Nephron progenitor cell (in vitro differentiated cells): ENCODE data around the gene ALKAL2.

ENCODE experiments used
- DNase-seq: peaks from one replicate; pipeline ENCODE4 v3.0.0; 2021
- H3K27ac Mint-ChIP-seq: 2 replicates; pipeline ENCODE4 v1.8.0; 2021; ENCODE audit warnings: mild to moderate bottlenecking, moderate library complexity, mixed read lengths
- H3K27me3 Mint-ChIP-seq: 2 replicates; pipeline ENCODE4 v1.8.0; 2021; ENCODE audit warnings: mild to moderate bottlenecking, low read depth, mixed read lengths; ENCODE audit not compliant: poor library complexity
- H3K36me3 Mint-ChIP-seq: 2 replicates; pipeline ENCODE4 v1.8.0; 2021; ENCODE audit warnings: low read depth, mixed read lengths
- H3K4me1 Mint-ChIP-seq: 2 replicates; pipeline ENCODE4 v1.8.0; 2021; ENCODE audit warnings: mixed read lengths
- H3K4me3 Mint-ChIP-seq: 2 replicates; pipeline ENCODE4 v1.8.0; 2021; ENCODE audit warnings: mild to moderate bottlenecking, moderate library complexity, mixed read lengths
- H3K9me3 Mint-ChIP-seq: 2 replicates; pipeline ENCODE4 v1.8.0; 2021; ENCODE audit warnings: mild to moderate bottlenecking, moderate library complexity, mixed read lengths
- CTCF ChIP-seq: fragments of 200-600 bp; sonication (generic); IDR thresholded peaks from 2 replicates; pipeline ENCODE4 v1.5.0; 2021; ENCODE audit warnings: antibody characterized with exemption

Gene ALKAL2

GRCh38 chr2:283996-284794 lies 3.7 kb downstream of the ALKAL2 start:
- peaks cover 45% of the 10 kb centered on the region for H3K27me3 Mint-ChIP-seq
- H3K27ac Mint-ChIP-seq = no peak overlapping the region
- H3K9me3 Mint-ChIP-seq = no peaks in the 10 kb centered on the region
- no peak for TF ChIP-seq CTCF
- peaks cover 18% of the 10 kb centered on the region for H3K36me3 Mint-ChIP-seq
- DNase-seq = no peak
- H3K4me1 Mint-ChIP-seq = peaks cover 11% of the 10 kb centered on the region
- no peak overlapping the region for H3K4me3 Mint-ChIP-seq

GRCh38 chr2:282371-283263 lies 5.3 kb downstream of the ALKAL2 start:
- H3K36me3 Mint-ChIP-seq = peaks cover 29% of the 10 kb centered on the region

GRCh38 chr2:281381-281780 lies 6.5 kb downstream of the ALKAL2 start:
- H3K27me3 Mint-ChIP-seq = peaks cover 27% of the 10 kb centered on the region
- peaks cover 40% of the 10 kb centered on the region for H3K36me3 Mint-ChIP-seq
- H3K27ac Mint-ChIP-seq = no peak overlapping the region
- no peak overlapping the region for H3K4me3 Mint-ChIP-seq
- no peak for TF ChIP-seq CTCF
- peaks cover 7% of the 10 kb centered on the region for H3K4me1 Mint-ChIP-seq
- H3K9me3 Mint-ChIP-seq = no peaks in the 10 kb centered on the region
- no peak for DNase-seq

More at GRCh38 chr2:282371-283263, 5.3 kb downstream of the ALKAL2 start:
- Mint-ChIP-seq H3K4me1 (peaks cover 11% of the 10 kb centered on the region), H3K4me3 (no peak overlapping the region), H3K27me3 (peaks cover 37% of the 10 kb centered on the region), H3K9me3 (no peaks in the 10 kb centered on the region), H3K27ac (no peak overlapping the region)
- no peak for DNase-seq
- TF ChIP-seq CTCF = no peak

GRCh38 chr2:280650-281110 lies 7.2 kb downstream of the ALKAL2 start:
- no peak for TF ChIP-seq CTCF
- peaks cover 20% of the 10 kb centered on the region for H3K27me3 Mint-ChIP-seq

GRCh38 chr2:279956-280649 lies 7.8 kb downstream of the ALKAL2 start:
- Mint-ChIP-seq H3K27ac (no peak overlapping the region), H3K4me3 (no peak overlapping the region), H3K4me1 (no peaks in the 10 kb centered on the region), H3K9me3 (no peaks in the 10 kb centered on the region), H3K27me3 (peaks cover 14% of the 10 kb centered on the region), H3K36me3 (peaks cover 44% of the 10 kb centered on the region)
- no peak for DNase-seq
- no peak for TF ChIP-seq CTCF

More at GRCh38 chr2:280650-281110, 7.2 kb downstream of the ALKAL2 start:
- H3K4me3 Mint-ChIP-seq = no peak overlapping the region
- H3K27ac Mint-ChIP-seq = no peak overlapping the region
- peaks cover 44% of the 10 kb centered on the region for H3K36me3 Mint-ChIP-seq
- peaks cover under 1% of the 10 kb centered on the region for H3K4me1 Mint-ChIP-seq
- DNase-seq = no peak
- no peaks in the 10 kb centered on the region for H3K9me3 Mint-ChIP-seq
